NK-92 (cell line): Measurements from ENCODE around the gene BTBD16.

Experiments
- DNase-seq: peaks from one replicate; lab custom pipeline; 2025; ENCODE audit not compliant: unreplicated experiment; lab: John Stamatoyannopoulos, UW

BTBD16 gene

DNA sequence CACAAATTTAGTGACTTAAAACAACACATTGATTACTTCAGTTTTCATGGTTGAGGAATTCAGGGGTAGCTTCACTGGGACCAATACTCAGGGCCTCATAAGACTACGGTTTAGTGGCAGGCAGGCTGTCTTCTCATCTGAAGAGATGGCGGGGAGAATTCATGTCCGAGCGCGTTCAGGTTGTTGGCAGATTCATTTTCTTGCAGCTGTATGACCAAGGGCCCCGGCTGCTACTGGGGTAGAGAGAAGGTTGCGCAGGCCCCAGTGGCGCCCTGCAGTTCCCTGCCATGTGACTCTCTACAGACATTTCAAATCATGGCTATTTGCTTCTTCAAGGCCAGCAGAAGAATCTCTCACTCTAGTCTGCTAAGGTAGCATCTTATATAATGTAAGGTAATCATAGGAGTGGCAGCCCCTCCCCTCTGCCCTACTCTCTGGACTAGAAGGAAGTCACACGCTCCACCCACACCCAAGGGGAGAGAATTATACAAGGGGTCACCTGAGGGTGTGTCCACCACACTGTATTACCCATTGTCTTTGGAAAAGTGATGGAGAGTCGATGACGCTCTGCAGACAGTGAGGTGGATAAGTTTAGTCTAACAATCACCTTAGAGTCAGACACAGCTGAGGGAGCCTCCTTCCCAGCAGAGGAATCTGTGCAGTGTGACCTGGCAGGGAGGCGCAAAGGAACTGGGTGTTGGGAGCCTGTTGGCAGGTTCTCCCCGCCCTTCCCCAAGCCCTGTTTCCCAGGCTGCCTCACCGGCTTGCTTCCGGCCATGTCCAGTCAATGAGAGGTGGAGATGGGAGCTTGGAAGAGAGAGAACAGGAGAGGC lies 67.7 kb downstream of the BTBD16 start:
- DNase-seq, result no peak

DNA sequence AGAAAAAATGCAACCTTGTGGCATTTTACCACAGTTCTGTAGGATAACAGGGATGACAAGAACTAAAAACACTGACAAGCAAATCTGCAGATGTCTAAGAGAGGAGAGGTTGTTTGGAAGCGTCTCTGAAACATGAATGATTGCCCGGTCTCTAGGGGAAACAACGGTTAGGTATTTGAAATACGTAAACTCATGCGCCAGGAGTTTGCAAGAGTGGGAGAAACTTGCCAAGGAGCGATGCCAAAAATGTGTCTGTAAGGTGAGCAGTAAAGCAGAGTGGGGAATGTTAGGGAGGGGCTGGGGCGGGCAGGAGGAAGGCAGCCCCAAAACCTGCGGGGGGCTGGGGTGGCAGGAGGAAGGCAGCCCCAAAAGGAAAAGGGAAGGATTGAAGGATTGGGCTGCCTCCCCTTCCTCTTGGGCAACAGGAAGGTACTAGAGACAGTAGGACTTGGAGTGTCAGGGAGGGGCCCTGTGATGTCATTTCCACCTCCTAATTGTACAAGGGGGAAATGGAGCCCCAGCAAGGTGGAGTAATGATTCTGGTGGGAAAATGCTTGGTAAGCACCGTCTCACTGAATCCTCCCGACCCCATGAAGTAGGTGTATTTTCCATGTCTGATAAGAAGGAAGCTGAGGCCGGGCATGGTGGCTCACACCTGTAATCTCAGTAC lies 70.2 kb downstream of the BTBD16 start:
- DNase-seq, result no peak

DNA sequence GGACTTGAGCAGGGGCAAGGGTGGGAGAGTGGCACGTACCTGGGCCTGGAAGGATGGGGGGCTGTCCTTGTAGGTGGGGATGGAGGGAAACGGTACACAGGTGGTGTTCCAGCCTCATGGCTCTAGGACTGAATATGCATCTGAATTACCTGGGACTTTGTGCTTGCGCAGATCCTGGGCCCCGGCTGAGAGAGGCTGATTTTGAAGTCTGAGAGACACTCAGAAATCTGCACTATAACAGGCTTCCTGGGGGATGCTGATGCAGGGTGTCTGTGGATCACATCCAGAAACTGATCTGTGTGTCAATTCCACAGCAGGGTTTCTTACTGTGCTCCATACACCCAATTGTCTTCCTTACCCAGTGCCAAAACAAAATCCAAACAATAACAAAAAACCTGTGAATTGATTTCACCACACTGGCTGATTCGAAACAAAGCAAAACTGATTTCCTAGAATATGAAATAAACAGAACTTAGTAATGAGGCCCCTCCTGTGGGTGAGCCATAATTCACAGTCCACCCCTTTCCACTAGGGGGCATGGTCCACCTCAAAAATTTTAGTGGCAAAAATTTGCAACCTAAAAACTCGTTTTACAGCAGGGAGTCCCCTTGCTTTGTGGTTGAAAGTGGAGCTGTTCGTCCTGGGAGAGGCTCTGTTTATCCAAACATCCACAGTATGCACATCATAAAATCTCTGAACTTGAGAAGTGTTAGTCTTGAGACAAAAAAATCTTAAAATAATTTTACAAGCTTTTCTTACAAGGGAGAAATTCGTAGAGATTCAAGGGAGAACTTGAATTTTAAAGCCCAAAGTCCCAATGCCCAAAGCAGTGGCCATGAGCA lies 71.4 kb downstream of the BTBD16 start:
- no peak for DNase-seq

DNA sequence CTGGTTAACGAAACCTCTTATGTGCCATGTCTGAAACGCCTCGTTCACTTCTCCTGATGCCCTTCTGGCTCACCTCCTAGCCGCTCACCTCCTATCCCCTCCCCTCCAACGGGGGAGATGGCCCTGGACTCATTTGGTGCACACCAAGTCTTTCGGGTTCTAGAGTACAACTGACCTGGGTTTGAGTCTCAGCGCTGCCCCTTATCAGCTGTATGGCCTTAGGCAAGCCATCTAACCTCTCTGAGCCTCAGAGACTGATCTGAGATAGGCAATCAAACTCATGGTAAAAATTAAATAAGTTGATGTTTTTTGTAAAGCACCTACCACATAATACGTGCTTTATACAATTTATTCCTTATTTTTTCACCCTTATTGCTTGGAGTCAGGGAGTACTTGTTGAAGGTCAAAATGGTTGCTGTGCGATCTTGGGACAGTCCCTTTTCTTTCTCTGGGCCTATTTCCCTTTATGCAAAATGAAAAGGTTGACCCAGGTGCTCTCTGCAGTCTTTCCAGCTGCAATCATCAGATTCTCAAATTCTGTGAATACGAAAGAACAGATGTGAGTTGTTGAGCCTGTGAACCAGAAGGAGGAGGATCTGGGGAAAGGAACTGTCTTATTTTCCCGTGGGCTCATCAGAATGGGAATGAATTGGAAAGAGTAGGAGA lies 72.2 kb downstream of the BTBD16 start:
- no peak for DNase-seq

DNA sequence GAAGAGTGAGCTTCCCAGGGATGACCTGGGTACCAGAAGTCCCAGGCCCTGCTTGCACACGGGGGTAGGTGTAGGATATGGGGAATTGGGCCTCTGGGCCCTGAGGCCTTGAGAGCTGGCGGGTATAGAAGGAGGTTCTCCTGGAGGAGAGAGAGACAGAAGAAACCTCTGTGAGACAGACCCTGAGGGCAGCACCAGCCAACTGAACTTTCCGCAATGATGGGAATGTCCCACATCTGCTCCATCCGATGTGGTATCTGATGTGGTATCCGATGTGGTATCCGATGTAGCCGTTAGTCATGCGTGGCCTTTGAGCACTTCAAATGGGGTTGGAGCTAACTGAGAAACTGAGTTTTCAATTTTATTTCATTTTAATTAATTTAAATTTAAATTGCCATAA lies 72.8 kb downstream of the BTBD16 start:
- DNase-seq, result no peak

DNA sequence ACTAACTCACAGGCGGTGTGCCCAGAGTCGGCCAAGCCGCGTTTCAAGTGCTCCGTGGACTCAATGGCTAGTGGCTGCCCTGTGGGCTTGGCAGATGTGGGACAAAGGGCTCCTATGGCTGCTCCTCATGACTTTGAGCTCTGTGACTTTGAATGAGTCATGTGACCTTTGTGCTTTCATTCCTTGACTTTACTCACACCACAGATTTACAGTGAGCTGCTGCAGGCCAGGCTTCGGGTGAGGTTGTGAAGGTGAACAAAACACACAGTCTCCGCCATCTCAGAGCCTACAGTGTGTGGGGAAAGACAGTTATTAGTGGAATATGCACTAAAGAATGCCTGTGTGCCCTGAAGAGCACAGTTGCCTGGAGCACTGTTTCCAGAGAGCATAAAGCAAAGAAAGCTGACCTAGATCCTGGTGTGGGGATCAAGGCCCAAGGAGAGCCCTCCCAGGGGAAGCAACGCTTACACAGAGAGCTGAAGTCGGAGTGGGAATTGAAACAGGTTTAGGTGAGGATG lies 73.7 kb downstream of the BTBD16 start:
- no peak for DNase-seq

DNA sequence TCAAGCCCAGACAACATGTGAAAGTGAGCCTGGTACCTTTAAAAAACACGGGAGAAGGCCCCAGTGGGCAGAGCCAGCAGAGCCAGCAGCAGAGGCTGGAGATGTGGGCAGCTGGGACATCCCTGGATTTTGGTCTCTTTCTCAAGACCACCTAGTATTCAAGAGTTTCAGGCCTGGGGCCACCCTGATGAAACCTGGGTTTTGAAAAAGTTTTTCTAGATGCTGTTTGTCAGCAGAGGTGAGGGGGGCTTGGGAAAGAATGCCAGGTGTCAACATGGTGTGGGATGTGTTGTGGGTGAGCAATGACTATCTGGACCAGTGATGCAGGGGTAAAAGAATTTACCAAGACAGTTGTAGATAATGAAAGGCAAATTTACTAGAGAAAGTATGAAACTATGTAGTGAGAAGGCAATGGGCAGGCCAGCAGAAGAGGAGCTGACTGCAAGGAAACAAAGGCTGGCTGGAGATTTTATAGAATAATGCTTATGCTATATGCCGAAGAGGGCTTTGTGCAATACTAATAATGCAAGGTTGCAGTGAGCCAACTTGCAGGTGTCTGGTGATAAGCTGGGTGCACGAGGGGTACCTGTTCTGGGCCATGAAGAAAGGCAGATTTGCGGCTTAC lies 75.3 kb downstream of the BTBD16 start:
- no peak for DNase-seq

DNA sequence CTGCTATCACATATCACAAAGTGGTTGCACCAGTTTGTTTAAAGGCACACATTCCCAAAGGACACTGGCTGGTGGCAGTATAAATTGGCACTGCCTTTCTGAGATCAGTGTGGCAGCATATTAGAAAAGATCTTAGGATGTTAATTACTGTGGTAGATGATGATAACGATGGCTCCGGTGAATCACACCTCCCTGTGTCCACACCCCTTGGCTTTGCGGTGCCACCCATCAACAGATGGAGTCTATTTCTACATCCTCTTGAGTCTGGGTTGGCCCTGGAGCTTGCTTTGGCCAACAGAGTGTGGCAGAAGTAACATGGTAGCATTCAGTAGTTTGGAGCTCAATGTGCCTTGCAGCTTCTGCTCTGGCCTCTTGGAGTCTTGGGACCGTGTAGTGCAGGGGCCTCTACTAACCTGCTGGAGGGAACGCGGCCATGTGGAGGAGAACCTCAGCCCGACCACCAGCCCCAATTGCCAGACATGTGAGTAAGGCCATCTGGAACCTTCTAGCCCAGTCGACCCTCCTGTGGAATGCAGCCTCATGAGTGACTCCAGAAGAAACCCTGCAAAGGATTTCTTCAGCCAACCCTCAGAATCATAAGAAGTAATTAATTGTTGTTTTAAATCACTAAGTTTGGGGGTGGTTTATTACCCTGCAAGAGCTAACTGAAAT lies 76.2 kb downstream of the BTBD16 start:
- no peak for DNase-seq

DNA sequence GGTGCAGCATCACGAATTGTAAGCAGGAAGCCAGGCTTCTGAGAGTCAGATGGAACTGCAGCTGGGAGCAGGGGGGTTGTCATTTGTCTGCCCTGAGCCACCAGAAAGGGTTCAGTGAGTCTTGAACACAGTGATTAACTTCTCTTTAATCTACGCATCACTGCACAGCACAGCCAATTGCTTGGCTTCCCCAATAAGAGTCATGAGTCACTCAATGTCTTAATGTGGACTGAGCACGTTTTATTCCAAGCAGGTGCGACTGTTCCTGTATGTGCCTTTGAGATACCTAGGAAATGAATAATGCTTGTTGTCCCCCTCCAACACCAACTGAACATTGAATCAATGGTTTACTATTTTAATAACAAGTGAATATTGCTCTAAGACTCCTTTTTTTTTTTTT lies 77.4 kb downstream of the BTBD16 start:
- no peak for DNase-seq

DNA sequence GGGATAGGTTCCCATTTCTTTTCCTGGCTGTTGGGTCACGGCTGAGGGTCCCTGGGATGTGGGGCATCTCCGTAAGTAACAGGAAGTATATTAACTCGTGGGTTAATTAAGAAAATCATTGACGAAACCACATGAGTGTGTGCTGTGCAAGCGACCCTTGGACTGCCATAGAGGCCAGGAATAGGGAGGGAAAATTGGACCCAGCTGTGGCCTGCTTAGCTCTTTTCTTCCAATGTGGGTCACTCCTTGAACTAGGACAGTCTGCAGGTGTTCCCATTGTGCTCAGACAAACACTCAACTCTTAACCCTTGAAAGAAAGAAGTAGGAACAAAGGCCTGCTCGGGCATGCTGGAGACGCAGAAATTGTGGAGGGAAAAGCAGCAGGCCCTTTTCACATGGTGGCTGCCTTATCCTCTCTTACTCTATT lies 77.9 kb downstream of the BTBD16 start:
- no peak for DNase-seq

DNA sequence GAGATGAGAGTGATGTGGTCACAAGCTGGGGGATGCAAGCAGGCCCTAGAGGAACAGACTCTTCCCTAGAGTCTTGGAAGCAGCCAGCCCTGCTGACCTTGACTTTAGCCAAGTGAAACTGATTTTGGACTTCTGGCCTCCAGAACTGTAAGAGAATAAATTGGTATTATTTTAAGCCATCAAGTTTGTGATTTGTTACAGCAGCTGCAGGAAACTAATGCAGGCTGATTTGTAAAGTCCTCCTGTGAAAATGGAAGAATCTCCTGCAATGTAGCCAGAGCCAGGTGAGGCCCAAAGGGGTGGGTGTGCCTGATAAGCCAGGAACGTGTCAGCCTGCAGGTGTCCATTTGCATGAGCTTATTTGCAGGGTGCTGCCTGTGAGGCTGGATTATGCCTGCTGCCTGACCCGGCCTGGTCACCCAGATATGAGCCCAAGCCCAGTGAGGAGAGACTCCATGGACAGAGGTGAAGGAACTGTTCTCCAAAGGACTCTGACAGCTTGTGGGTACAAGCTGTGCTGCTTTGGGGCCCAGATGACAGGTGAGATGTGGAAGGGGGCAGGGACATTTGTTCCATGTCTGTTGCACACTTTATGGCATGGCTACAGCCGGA lies 78.8 kb downstream of the BTBD16 start:
- no peak for DNase-seq

DNA sequence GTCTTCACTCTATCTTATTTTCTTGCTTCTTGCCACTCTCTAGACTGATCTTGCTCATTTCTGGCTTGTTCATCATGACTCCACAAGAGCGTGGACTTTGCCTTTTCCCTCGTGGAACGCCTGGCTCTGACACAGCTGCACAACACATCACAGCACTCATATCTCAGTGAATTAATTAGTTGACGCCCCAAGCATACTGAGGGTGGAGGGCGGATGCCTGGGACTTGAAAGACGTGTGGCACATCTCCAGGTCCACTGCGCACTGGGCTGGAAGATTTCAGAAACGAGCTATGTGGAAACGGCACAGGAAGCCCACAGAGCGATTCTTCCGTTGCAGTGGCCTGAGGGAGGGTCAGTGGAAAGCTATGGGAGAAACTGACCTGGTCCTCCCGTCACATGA lies 79.8 kb downstream of the BTBD16 start:
- DNase-seq, result no peak

DNA sequence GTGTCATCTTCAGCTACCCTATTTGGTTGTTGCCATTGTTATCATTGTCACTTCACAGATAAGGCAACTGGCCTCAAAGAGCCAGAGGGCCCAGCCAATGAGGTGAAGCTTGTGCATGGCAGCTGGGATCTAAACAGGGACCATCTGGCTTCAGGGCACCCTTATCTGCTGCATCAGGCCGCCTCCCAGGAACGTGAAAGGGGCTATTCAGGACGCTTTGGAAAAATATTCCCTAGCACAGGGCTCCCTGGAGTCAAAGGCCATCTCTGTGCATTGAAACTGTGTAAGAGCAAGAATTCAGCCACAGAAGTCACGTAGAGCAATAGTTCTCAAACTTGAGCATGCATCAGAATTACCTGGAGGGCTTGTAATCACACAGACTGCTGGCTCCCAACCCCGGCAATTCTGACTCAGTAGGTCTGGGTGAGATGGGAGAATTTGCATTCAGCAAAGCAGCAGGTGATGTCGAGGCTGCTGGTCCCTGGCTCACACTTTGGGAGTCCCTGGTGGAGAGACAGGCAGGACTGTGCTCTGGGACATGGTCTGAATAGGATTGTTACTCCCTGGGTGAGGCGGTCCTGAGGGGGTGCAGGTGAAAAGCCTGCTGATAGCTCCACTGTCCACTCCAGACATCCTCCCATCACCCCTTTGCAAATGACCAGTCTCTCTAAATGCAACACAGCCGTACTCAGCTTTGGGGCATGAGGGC lies 81.9 kb downstream of the BTBD16 start:
- no peak for DNase-seq

DNA sequence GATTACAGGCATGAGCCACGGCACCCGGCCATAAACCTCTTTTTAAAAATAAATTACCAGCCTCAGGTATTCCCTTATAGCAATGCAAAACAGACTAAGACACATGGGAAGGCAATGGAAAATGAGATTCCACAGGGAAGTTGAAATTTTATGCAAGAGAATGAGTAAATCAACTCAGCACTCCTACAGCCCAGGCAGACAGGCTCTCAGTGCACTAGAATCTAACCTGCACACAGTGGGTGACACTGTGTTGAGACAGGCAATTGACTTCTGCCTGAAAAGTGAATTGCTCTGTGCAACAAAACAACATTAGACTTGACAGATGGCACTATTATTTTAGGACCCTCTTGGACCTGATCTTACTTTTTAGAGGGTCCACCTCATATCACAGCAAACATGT lies 83.3 kb downstream of the BTBD16 start:
- DNase-seq, result no peak

DNA sequence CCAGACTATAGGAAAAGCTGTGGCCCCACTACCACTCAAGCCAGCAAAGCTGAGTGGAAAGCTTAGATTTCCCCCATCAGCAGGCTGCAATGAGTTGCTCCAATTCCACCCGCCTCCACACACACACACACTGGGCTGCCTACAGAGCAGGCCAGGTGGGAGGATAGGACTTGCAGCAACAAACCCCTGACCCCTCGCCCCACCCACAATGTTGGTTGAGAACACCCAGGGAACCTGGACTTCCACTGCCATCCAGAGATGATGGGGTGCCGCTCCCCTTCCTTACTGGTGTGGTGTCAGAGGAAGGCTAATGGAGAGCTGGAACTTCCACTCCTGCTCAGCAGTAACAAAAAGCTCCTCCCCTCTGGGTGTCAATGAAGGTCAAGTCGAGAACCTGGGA lies 86.6 kb downstream of the BTBD16 start:
- DNase-seq, result no peak

DNA sequence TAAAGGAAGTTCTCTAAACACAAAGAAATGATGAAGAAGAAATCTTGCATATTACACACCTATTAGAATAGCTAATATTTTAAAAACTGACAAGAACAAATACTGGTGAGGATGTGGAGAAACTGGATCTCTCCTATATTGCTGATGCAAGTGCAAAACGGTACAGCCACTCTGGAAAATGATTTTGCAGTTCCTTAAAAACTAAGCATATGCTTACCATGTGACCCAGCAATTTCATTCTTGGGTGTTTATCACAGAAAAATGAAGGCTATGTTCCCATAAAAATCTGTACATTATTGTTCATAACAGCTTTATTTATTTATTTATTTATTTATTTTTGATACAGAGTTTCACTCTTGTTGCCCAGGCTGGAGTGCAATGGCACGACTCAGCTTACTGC lies 88.5 kb downstream of the BTBD16 start:
- no peak for DNase-seq

DNA sequence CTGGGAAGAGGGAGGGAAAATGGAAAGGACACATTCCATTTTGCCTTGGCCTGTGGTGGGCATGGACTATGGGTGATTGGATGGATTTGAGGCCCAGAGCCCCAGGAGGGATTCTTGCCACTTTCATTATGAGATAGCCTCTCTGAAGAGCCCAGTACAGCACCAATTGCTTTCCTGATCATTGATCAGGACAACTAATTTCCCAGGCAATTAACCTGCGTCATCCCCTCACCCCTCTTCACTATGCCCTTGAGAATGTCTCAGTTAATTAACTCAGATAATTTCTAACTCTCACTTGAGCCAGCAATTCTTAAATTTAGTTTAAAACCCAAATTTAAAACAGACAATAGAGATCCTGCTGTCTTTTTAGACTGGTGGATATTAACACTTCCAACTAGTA lies 90.0 kb downstream of the BTBD16 start:
- DNase-seq, result no peak

DNA sequence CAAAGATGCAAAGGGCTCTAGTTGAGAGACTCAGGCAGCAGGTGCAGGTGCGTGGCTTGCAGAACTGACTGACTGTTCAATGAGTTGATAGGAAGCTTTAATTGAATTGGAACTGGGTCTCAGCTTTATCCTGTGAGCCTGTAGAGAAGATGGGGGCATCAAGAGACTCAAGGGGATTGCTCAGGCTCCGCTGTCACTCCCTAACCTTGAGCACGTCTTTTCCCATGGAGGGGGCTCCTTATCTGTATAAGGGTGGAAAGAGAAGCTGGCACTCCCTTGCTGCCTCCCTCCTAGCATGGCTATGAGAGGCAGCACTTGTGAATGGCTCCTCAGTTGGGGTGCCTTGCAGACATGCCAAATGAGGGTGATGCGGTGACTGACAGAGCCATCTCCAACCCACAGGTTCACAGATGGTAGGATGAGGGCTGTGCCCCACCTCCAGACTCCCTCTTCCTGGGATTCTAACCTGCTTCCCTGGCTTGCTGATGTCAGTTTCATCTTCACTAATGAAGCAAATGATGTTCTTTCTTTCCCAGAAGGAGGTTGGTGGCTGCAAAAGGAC lies 91.0 kb downstream of the BTBD16 start:
- DNase-seq, result no peak

DNA sequence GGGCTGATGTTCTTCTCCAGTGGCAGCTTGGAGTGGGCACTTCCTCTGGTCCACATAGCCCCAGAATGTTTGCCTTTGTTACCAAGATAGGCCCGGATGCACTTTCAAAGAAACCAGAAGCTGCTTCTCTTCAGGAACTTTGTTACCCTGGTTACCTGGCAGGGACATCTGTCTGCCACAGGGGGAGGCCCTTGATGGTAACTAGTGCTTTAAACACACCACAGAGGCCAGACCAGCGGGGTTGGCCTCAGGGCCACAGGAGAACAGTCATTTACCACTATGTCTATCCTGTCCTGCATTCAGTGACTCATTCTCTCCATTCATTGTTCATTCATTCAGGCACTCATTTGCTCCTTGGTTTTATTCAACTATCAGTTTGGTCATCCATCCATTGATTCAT lies 91.5 kb downstream of the BTBD16 start:
- DNase-seq, result no peak
